Mucosa of rectum (tissue), 2 donors: ENCODE measurements around the gene ERLIN1.

Source experiments
- H3K27ac ChIP-seq, 2 donors: one replicate each; pipeline ENCODE4 v1.7.0; 2013; ENCODE audit warnings: inconsistent platforms in 2 of 2, low read depth in 2 of 2, low read length in 2 of 2
- H3K27me3 ChIP-seq, 2 donors: one replicate each; pipeline ENCODE4 v1.7.0; 2013; ENCODE audit warnings: low read length in 2 of 2; ENCODE audit not compliant: control insufficient read depth in 2 of 2, insufficient read depth in 2 of 2
- H3K36me3 ChIP-seq, 2 donors: one replicate each; pipeline ENCODE4 v1.7.0; 2013; ENCODE audit warnings: low read length in 2 of 2; ENCODE audit not compliant: control insufficient read depth in 2 of 2, insufficient read depth in 2 of 2
- H3K4me1 ChIP-seq, 2 donors: one replicate each; pipeline ENCODE4 v1.7.0; 2013; ENCODE audit warnings: low read length in 2 of 2, mild to moderate bottlenecking in 1 of 2; ENCODE audit not compliant: control insufficient read depth in 2 of 2, insufficient read depth in 2 of 2
- H3K4me3 ChIP-seq, 2 donors: one replicate each; pipeline ENCODE4 v1.7.0; 2013; ENCODE audit warnings: low read length in 2 of 2
- H3K9ac ChIP-seq, 2 donors: one replicate each; pipeline ENCODE4 v1.7.0; 2013; ENCODE audit warnings: low read length in 2 of 2, low read depth in 1 of 2, mild to moderate bottlenecking in 1 of 2
- H3K9me3 ChIP-seq, 2 donors: one replicate each; pipeline ENCODE4 v1.7.0; 2013; ENCODE audit warnings: low read length in 2 of 2; ENCODE audit not compliant: control insufficient read depth in 2 of 2
- donor health status: healthy.
- donor health status: Normal muscosa, but diverticular disease.

Gene ERLIN1

DNA sequence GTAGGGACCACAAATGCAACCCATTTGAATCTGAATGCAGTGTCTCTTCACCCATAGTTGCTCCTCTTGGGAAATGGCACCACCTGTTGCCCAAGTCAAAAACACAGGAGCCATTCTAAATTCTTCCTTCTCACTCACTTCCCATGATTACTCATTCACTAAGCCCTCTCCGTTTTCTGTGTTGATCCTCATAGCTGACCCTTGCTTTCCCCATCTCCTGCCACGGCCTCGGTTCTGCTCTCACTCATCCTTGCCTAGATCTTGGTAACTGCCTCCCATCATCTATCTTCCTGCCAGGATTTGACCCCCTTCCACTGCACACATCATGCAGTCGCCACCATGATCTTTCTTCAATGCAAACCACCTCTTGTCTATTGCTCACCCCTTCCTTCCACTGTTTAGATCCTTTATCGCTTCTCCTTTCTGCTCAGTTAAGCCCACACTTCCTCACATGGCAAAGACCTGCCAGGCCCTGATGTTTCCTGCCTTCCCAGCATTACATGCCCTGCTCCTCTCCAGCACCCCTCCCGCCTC is 85.1 kb downstream of the ERLIN1 start:
- H3K4me1 ChIP-seq = no peaks in the 10 kb centered on the region
- H3K9me3 ChIP-seq = peaks cover 3 to 4% of the 10 kb centered on the region in 2 donors
- no peaks in the 10 kb centered on the region for H3K36me3 ChIP-seq
- H3K27ac ChIP-seq = no peak overlapping the region
- H3K4me3 ChIP-seq = no peak overlapping the region
- H3K9ac ChIP-seq = no peak overlapping the region
- peaks cover 0 to 2% of the 10 kb centered on the region in 2 donors for H3K27me3 ChIP-seq
